HEK293T (cell line): ENCODE data around the gene ZNF655.

Source experiments
- CTCF ChIA-PET: fragments of 350-600 bp; formaldehyde crosslinking; extraction: SDS; loops from one replicate; lab custom pipeline; 2021; ENCODE audit warnings: antibody characterized with exemption, inconsistent platforms; lab: Yijun Ruan, JAX
- POLR2A ChIA-PET: fragments of 350-600 bp; formaldehyde crosslinking; extraction: SDS; loops from one replicate; lab custom pipeline; 2020; ENCODE audit warnings: antibody characterized with exemption, inconsistent platforms; lab: Yijun Ruan, JAX
- DNase-seq: peaks from one replicate; pipeline ENCODE4 v3.0.0; 2012; ENCODE audit warnings: mixed read lengths; ENCODE audit errors: extremely low spot score
- ARNT ChIP-seq: fragments of 450-650 bp; IDR thresholded peaks from 2 replicates; pipeline ENCODE4 v1.6.1; 2017; ENCODE audit warnings: mild to moderate bottlenecking
- BHLHE40 ChIP-seq: fragments of 450-650 bp; IDR thresholded peaks from 2 replicates; pipeline ENCODE4 v1.6.1; 2016; ENCODE audit warnings: mild to moderate bottlenecking, moderate library complexity, borderline replicate concordance
- CTBP1 ChIP-seq: fragments of 450-650 bp; IDR thresholded peaks from 2 replicates; pipeline ENCODE4 v1.6.1; 2016; ENCODE audit warnings: borderline replicate concordance
- ELF4 ChIP-seq: fragments of 450-650 bp; IDR thresholded peaks from 2 replicates; pipeline ENCODE4 v1.6.1; 2017; ENCODE audit warnings: antibody characterized with exemption
- FOXA1 ChIP-seq: fragments of 450-650 bp; IDR thresholded peaks from 2 replicates; pipeline ENCODE4 v1.6.1; 2016; ENCODE audit warnings: mild to moderate bottlenecking
- FOXK2 ChIP-seq: fragments of 450-650 bp; IDR thresholded peaks from 2 replicates; pipeline ENCODE4 v1.6.1; 2016; ENCODE audit warnings: mild to moderate bottlenecking
- FOXM1 ChIP-seq: fragments of 450-650 bp; IDR thresholded peaks from 2 replicates; pipeline ENCODE4 v1.6.1; 2017; ENCODE audit warnings: mild to moderate bottlenecking, borderline replicate concordance
- HDGF ChIP-seq: fragments of 450-650 bp; IDR thresholded peaks from 2 replicates; pipeline ENCODE4 v1.6.1; 2017; ENCODE audit warnings: antibody characterized with exemption, borderline replicate concordance
- L3MBTL2 ChIP-seq: fragments of 450-650 bp; conservative IDR thresholded peaks from 2 replicates; pipeline ENCODE4 v1.6.1; 2016; ENCODE audit warnings: mild to moderate bottlenecking
- LEF1 ChIP-seq: fragments of 450-650 bp; IDR thresholded peaks from 2 replicates; pipeline ENCODE4 v1.6.1; 2017; ENCODE audit warnings: mild to moderate bottlenecking, borderline replicate concordance
- NFRKB ChIP-seq: fragments of 450-650 bp; IDR thresholded peaks from 2 replicates; pipeline ENCODE4 v1.6.1; 2016; ENCODE audit warnings: mild to moderate bottlenecking, moderate library complexity
- PKNOX1 ChIP-seq: fragments of 450-650 bp; IDR thresholded peaks from 2 replicates; pipeline ENCODE4 v1.6.1; 2016
- SP1 ChIP-seq: fragments of 450-650 bp; IDR thresholded peaks from 2 replicates; pipeline ENCODE4 v1.6.1; 2017
- SUZ12 ChIP-seq: fragments of 450-650 bp; IDR thresholded peaks from 2 replicates; pipeline ENCODE4 v1.6.1; 2016; ENCODE audit warnings: mild to moderate bottlenecking
- TARDBP ChIP-seq: fragments of 450-650 bp; IDR thresholded peaks from 2 replicates; pipeline ENCODE4 v1.6.1; 2016
- ZNF384 ChIP-seq: fragments of 450-650 bp; IDR thresholded peaks from 2 replicates; pipeline ENCODE4 v1.6.1; 2016

ZNF655 gene

GRCh38 chr7:99551334-99551733 lies 7.1 kb upstream of the ZNF655 start:
- POLR2A ChIA-PET = interaction anchor here (1.0 to 1.2 kb wide), 6 partner anchors 14 to 65 kb away, joined by 3 to 12 read pairs (median 4); partner anchors contain the start of genes ZKSCAN5, ZNF394 and ZSCAN25

GRCh38 chr7:99551767-99552463 lies 6.5 kb upstream of the ZNF655 start, which contains the start of gene FAM200A:
FAM200A (minus strand) TSS chr7:99552114; CDS start chr7:99548407, 3,707 bp downstream.
- TF ChIP-seq FOXA1 = no peak
- TF ChIP-seq SUZ12 = no peak
- no peak for TF ChIP-seq ARNT
- no peak for TF ChIP-seq CTBP1
- TF ChIP-seq ZNF384 = no peak
- peak; percentile 46; the same call in 1 of the 2 replicates for TF ChIP-seq ELF4
- no peak for TF ChIP-seq LEF1
- TF ChIP-seq FOXK2 = no peak
- peak; percentile 36 for TF ChIP-seq L3MBTL2
- TF ChIP-seq SP1 = no peak
- peak; percentile 57; the same call in 1 of the 2 replicates for TF ChIP-seq TARDBP
- TF ChIP-seq PKNOX1 = no peak
- no peak for TF ChIP-seq FOXM1
- TF ChIP-seq BHLHE40 = no peak
- TF ChIP-seq HDGF = no peak
- no peak for TF ChIP-seq NFRKB
- CTCF ChIA-PET = no interaction called here
- POLR2A ChIA-PET = interaction anchor here (0.7 to 1.2 kb wide), 8 partner anchors 15 to 367 kb away, joined by 3 to 12 read pairs (median 4); partner anchors contain the start of genes BUD31, PDAP1, ZKSCAN5 and ZNF394
- peak; percentile 94 for DNase-seq

More at GRCh38 chr7:99551334-99551733, 7.1 kb upstream of the ZNF655 start:
- TF ChIP-seq TARDBP (no peak), ARNT (no peak), HDGF (no peak), FOXK2 (no peak), NFRKB (no peak), SUZ12 (no peak), CTBP1 (no peak), ZNF384 (no peak), BHLHE40 (no peak), PKNOX1 (no peak), ELF4 (no peak), LEF1 (no peak), FOXM1 (no peak), L3MBTL2 (no peak), SP1 (no peak), FOXA1 (no peak)
- DNase-seq = no peak
- CTCF ChIA-PET = no interaction called here

GRCh38 chr7:99553039-99553438 lies 5.4 kb upstream of the ZNF655 start:
- DNase-seq = no peak
- no peak for TF ChIP-seq ELF4
- TF ChIP-seq FOXM1 = no peak
- no peak for TF ChIP-seq TARDBP
- no peak for TF ChIP-seq HDGF
- no peak for TF ChIP-seq ZNF384
- TF ChIP-seq SP1 = no peak
- TF ChIP-seq FOXA1 = no peak
- TF ChIP-seq L3MBTL2 = no peak
- no peak for TF ChIP-seq PKNOX1
- TF ChIP-seq NFRKB = no peak
- TF ChIP-seq CTBP1 = no peak
- ChIA-PET POLR2A (interaction anchor here (0.8 kb wide), 1 partner anchor 53 kb away, joined by 3 read pairs; the partner anchor contains the start of gene ZNF394), CTCF (no interaction called here)

- CTCF ChIA-PET = no interaction called here
- POLR2A ChIA-PET = no interaction called here
Measured at GRCh38 chr7:99554939-99555338, 3.5 kb upstream of the ZNF655 start.

More at GRCh38 chr7:99554939-99555338, 3.5 kb upstream of the ZNF655 start:
- DNase-seq = no peak
- TF ChIP-seq FOXK2 (no peak), PKNOX1 (no peak), HDGF (no peak), SP1 (no peak), ZNF384 (no peak), LEF1 (no peak), ELF4 (no peak), NFRKB (no peak), TARDBP (no peak), FOXA1 (no peak), L3MBTL2 (no peak), CTBP1 (no peak), ARNT (no peak), BHLHE40 (no peak)
